Neural progenitor cell (in vitro differentiated cells): ENCODE data around the gene TMEM25. TPM values are rescaled to one million over a fixed set of nuclear protein-coding genes. Genes with fewer than 3 reads are reported as not detected.

Source experiments
- DNase-seq: peaks from one replicate; pipeline ENCODE4 v3.0.0-alpha.2; 2016; ENCODE audit warnings: low spot score
- H2AFZ ChIP-seq: fragments of 200-600 bp; sonication (generic); replicated peaks from 2 replicates; pipeline ENCODE4 v1.6.1; 2016; ENCODE audit warnings: antibody characterized with exemption
- H3F3A ChIP-seq: fragments of 200-600 bp; sonication (generic); 2 replicates; pipeline ENCODE4 v1.6.1; 2016; ENCODE audit warnings: antibody characterized with exemption, low read depth
- H3K27ac ChIP-seq: fragments of 200-600 bp; sonication (generic); 2 replicates; pipeline ENCODE4 v1.5.1; 2016; ENCODE audit warnings: mild to moderate bottlenecking
- H3K27me3 ChIP-seq: fragments of 200-600 bp; sonication (generic); 2 replicates; pipeline ENCODE4 v1.6.1; 2016; ENCODE audit warnings: mild to moderate bottlenecking, moderate library complexity
- H3K36me3 ChIP-seq: fragments of 200-600 bp; sonication (generic); 2 replicates; pipeline ENCODE4 v1.5.1; 2016
- H3K4me1 ChIP-seq: fragments of 200-600 bp; sonication (generic); 2 replicates; pipeline ENCODE4 v1.6.1; 2016; ENCODE audit warnings: mixed run types
- H3K4me2 ChIP-seq: fragments of 200-600 bp; sonication (generic); 2 replicates; pipeline ENCODE4 v1.6.1; 2016
- H3K4me3 ChIP-seq: fragments of 200-600 bp; sonication (generic); 2 replicates; pipeline ENCODE4 v1.5.1; 2016
- H3K79me2 ChIP-seq: fragments of 200-600 bp; sonication (generic); 2 replicates; pipeline ENCODE4 v1.6.1; 2016; ENCODE audit warnings: low read depth
- H3K9ac ChIP-seq: fragments of 200-600 bp; sonication (generic); 2 replicates; pipeline ENCODE4 v1.6.1; 2016
- H3K9me3 ChIP-seq: fragments of 200-600 bp; sonication (generic); 2 replicates; pipeline ENCODE4 v1.5.1; 2016; ENCODE audit warnings: low read depth
- H4K20me1 ChIP-seq: fragments of 200-600 bp; sonication (generic); 2 replicates; pipeline ENCODE4 v1.6.1; 2016; ENCODE audit warnings: low read depth
- H3K27ac Mint-ChIP-seq: 3 replicates; pipeline ENCODE4 v1.8.0; 2021; ENCODE audit warnings: mixed read lengths
- H3K27me3 Mint-ChIP-seq: 2 replicates; pipeline ENCODE4 v1.8.0; 2022; ENCODE audit warnings: low read depth, mild to moderate bottlenecking, inconsistent platforms, moderate library complexity, mixed read lengths; ENCODE audit not compliant: insufficient read depth
- H3K36me3 Mint-ChIP-seq: 3 replicates; pipeline ENCODE4 v1.8.0; 2021; ENCODE audit warnings: mixed read lengths
- H3K4me1 Mint-ChIP-seq: 3 replicates; pipeline ENCODE4 v1.8.0; 2021; ENCODE audit warnings: mixed read lengths
- H3K4me3 Mint-ChIP-seq: 3 replicates; pipeline ENCODE4 v1.8.0; 2021; ENCODE audit warnings: mild to moderate bottlenecking, moderate library complexity, mixed read lengths
- H3K9me3 Mint-ChIP-seq: 3 replicates; pipeline ENCODE4 v1.8.0; 2020; ENCODE audit warnings: mixed read lengths
- CTCF ChIP-seq: fragments of 200-600 bp; sonication (generic); IDR thresholded peaks from 2 replicates; pipeline ENCODE4 v1.5.1; 2017; ENCODE audit warnings: antibody characterized with exemption, mild to moderate bottlenecking
- EZH2 ChIP-seq: fragments of 200-600 bp; sonication (generic); IDR thresholded peaks from 2 replicates; pipeline ENCODE4 v1.6.1; 2017; ENCODE audit warnings: antibody characterized with exemption, mild to moderate bottlenecking, moderate library complexity
- EZH2phosphoT487 ChIP-seq: fragments of 200-600 bp; sonication (generic); IDR thresholded peaks from 2 replicates; pipeline ENCODE4 v1.6.1; 2017; ENCODE audit warnings: antibody characterized with exemption
- total RNA-seq: library from RNA; depleted of rRNA; stranded (reverse); fragments of >200 nt; gene quantifications from 2 replicates; pipeline ENCODE4 v1.2.3, GENCODE V29; 2015; ENCODE audit warnings: low replicate concordance

Gene TMEM25
- total RNA-seq, 1 donor from 2014 or later, result 29.0 TPM

GRCh38 chr11:118532852-118533768 is 2.1 kb downstream of the TMEM25 start:
- H3K27me3 ChIP-seq, result no peaks in the 10 kb centered on the region
- TF ChIP-seq EZH2 (no peak), CTCF (no peak), EZH2phosphoT487 (no peak)
- peaks cover 2% of the 10 kb centered on the region for H3K9me3 Mint-ChIP-seq
- H3K4me3 Mint-ChIP-seq, result peak overlapping the region; percentile 98
- H3K4me2 ChIP-seq, result no peak overlapping the region
- peaks cover 26% of the 10 kb centered on the region for H3K4me1 Mint-ChIP-seq
- no peaks in the 10 kb centered on the region for H3K36me3 ChIP-seq
- H3K27me3 Mint-ChIP-seq, result peaks cover 8% of the 10 kb centered on the region
- H3K4me1 ChIP-seq, result peaks cover 24% of the 10 kb centered on the region
- no peak overlapping the region for H2AFZ ChIP-seq
- no peak overlapping the region for H3K9ac ChIP-seq
- DNase-seq, result no peak
- H3K27ac ChIP-seq, result no peak overlapping the region
- H3K9me3 ChIP-seq, result no peaks in the 10 kb centered on the region
- H3K4me3 ChIP-seq, result no peak overlapping the region
- H3K36me3 Mint-ChIP-seq, result peaks cover 4% of the 10 kb centered on the region
- no peak overlapping the region for H3K27ac Mint-ChIP-seq
- peaks cover 11% of the 10 kb centered on the region for H3K79me2 ChIP-seq
- H3F3A ChIP-seq, result peaks cover 26% of the 10 kb centered on the region
- H4K20me1 ChIP-seq, result no peaks in the 10 kb centered on the region

- DNase-seq, result no peak
- Histone ChIP-seq H3K36me3 (no peaks in the 10 kb centered on the region), H3K9ac (no peak overlapping the region), H4K20me1 (no peaks in the 10 kb centered on the region), H3K4me1 (peaks cover 18% of the 10 kb centered on the region), H2AFZ (no peak overlapping the region), H3K4me2 (no peak overlapping the region), H3K27ac (no peak overlapping the region), H3K9me3 (no peaks in the 10 kb centered on the region), H3K79me2 (peaks cover 11% of the 10 kb centered on the region), H3K27me3 (no peaks in the 10 kb centered on the region), H3F3A (peaks cover 22% of the 10 kb centered on the region), H3K4me3 (no peak overlapping the region)
- Mint-ChIP-seq H3K4me3 (no peak overlapping the region), H3K4me1 (peaks cover 23% of the 10 kb centered on the region), H3K27me3 (peaks cover 7% of the 10 kb centered on the region), H3K9me3 (peaks cover 2% of the 10 kb centered on the region), H3K36me3 (peaks cover 8% of the 10 kb centered on the region), H3K27ac (no peak overlapping the region)
- no peak for TF ChIP-seq EZH2
- TF ChIP-seq EZH2phosphoT487, result no peak
- no peak for TF ChIP-seq CTCF
Measured at GRCh38 chr11:118533769-118534729, 3.1 kb downstream of the TMEM25 start.

- no peak overlapping the region for H3K4me2 ChIP-seq
- H3K9me3 Mint-ChIP-seq, result peaks cover 2% of the 10 kb centered on the region
- no peak overlapping the region for H3K27ac Mint-ChIP-seq
- peaks cover 6% of the 10 kb centered on the region for H3K79me2 ChIP-seq
- DNase-seq, result no peak
- H2AFZ ChIP-seq, result no peak overlapping the region
- H4K20me1 ChIP-seq, result no peaks in the 10 kb centered on the region
- no peak overlapping the region for H3K27ac ChIP-seq
- no peak for TF ChIP-seq EZH2
- TF ChIP-seq EZH2phosphoT487, result no peak
- no peak for TF ChIP-seq CTCF
- no peak overlapping the region for H3K4me3 ChIP-seq
- H3F3A ChIP-seq, result peaks cover 10% of the 10 kb centered on the region
- no peaks in the 10 kb centered on the region for H3K36me3 ChIP-seq
- H3K4me1 ChIP-seq, result peaks cover 7% of the 10 kb centered on the region
- no peaks in the 10 kb centered on the region for H3K27me3 ChIP-seq
- peaks cover 5% of the 10 kb centered on the region for H3K27me3 Mint-ChIP-seq
- H3K9ac ChIP-seq, result no peak overlapping the region
- H3K9me3 ChIP-seq, result no peaks in the 10 kb centered on the region
- H3K4me1 Mint-ChIP-seq, result peaks cover 11% of the 10 kb centered on the region
- H3K4me3 Mint-ChIP-seq, result no peak overlapping the region
- peaks cover 11% of the 10 kb centered on the region for H3K36me3 Mint-ChIP-seq
Measured at GRCh38 chr11:118535261-118535660, 4.3 kb downstream of the TMEM25 start.
